Suprapubic skin (tissue), 3 donors: ENCODE data around the gene GASK1A.

Source experiments
- POLR2AphosphoS5 ChIP-seq, 3 donors: sonication (generic); formaldehyde crosslinking; IDR thresholded peaks; one replicate each; pipeline ENCODE4 v1.6.1; 2017; ENCODE audit warnings: antibody characterized with exemption in 3 of 3
- TF ChIP-seq, protein P1 (sequence below), 2 donors: fragments of 200-600 bp in 1 of 2; fragments of 450-650 bp in 1 of 2; sonication (generic) in 1 of 2; IDR thresholded peaks; one replicate each; pipeline ENCODE4 v1.5.1; 2016 to 2019; ENCODE audit warnings: antibody characterized with exemption in 2 of 2, mild to moderate bottlenecking in 1 of 2, moderate library complexity in 1 of 2

DNA sequence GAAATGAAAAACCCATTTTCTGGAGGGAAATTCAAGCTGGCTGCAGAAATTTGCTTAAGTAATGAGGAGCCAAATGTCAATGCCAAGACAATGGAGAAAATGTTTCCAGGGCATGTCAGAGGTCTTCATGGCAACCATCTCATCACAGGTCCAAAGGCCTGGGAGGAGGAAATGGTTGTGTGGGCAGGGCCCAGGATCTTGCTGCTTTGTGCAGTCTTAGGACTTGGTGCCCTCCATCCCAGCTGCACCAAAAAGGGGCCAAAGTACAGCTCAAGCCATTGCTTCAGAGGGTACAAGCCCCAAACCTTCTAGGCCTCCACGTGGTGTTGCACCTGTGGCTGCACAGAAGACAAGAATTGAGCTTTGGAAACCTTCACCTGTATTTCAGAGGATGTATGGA is 67.5 kb downstream of the GASK1A start:
- TF ChIP-seq, protein P1, sequence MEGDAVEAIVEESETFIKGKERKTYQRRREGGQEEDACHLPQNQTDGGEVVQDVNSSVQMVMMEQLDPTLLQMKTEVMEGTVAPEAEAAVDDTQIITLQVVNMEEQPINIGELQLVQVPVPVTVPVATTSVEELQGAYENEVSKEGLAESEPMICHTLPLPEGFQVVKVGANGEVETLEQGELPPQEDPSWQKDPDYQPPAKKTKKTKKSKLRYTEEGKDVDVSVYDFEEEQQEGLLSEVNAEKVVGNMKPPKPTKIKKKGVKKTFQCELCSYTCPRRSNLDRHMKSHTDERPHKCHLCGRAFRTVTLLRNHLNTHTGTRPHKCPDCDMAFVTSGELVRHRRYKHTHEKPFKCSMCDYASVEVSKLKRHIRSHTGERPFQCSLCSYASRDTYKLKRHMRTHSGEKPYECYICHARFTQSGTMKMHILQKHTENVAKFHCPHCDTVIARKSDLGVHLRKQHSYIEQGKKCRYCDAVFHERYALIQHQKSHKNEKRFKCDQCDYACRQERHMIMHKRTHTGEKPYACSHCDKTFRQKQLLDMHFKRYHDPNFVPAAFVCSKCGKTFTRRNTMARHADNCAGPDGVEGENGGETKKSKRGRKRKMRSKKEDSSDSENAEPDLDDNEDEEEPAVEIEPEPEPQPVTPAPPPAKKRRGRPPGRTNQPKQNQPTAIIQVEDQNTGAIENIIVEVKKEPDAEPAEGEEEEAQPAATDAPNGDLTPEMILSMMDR (IDR thresholded peaks at IDR 0.05): no peak
- TF ChIP-seq POLR2AphosphoS5 (IDR thresholded peaks at IDR 0.05): no peak
